ENCODE data around the gene RNF43.

Gene RNF43

GRCh38 chr17:58381124-58382035 is 36.0 kb downstream of the RNF43 start:
- DNase-seq = no peak

DNA sequence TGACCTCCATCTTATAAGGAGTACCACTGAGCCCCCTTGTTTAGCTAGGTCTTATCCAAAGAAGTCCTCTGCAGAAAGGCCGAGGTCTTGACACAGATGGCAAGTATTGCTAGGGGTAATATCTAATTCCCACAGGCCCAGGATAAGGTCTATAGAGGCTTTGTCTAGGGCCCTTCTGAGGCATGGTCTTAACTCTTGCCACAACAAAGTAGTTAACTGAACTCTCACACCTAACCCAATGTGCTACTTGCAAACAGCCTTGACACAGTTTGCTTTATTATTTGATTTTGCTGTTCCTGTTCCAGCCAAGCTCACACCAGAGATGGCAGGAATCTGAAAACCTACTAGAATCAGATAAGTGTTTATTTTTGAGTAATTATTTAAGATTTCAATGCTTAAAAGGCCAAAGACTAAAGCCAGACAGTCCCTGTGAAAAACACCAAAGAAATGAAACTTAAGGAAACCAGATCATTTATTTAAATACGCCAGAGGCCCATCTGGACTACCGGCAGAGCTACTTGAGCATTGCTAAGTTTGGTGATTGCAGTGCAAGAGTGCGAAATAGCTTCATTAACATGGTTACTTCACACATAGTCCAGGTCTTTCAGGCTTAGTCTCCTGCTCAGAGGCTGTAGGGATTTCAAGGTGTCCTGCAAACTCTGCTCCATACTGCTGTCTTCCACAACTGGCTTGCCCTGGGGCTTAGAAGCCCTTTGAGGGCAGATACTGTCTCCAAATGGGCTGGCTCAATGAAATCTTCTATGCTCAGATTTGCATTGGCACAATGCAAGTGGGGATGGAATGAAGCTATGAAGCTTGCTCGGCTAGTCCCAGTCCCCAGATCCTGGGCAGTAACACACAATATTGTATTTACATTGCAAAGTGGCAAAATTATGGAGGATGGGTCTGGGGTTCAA is 36.9 kb downstream of the RNF43 start:
- no peak for DNase-seq

GRCh38 chr17:58379511-58379824 is 37.9 kb downstream of the RNF43 start:
- DNase-seq = no peak

DNA sequence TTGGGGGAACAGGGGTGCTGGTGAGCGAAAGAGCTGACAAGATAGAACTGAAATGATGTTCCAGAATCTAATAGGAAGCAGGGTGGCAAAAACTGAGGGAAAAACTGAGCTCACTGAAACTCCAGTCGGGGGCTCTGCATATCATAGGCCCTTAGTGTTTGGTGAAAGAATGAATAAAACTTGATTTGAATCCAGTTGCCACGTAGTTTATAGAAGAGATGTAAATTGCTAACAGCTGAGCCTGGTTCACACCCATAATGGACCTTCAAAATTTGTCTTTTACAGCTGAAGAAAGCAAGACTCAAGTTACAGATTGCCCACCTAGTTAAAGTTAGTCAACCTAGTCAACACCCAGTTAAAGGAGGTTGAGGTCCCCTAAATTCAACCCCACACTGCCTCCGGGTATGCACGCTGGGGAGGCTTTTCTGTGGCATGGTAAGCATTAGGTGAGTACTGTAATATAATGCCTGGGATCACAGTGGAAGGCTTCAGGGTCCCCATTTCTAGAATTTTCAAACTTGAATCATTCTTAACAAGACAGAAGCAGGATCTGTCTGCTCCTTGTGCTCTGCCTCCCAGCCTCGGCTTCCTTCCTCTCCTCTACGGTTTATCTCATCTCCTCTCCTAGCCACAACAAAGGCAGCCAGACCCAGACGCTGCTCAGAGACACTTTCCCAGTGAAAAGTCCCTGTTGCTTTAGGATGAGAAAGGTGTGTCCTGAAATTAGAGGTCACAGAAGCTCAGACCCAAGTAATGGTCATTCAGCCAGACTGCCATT is 38.4 kb downstream of the RNF43 start:
- DNase-seq = no peak

DNA sequence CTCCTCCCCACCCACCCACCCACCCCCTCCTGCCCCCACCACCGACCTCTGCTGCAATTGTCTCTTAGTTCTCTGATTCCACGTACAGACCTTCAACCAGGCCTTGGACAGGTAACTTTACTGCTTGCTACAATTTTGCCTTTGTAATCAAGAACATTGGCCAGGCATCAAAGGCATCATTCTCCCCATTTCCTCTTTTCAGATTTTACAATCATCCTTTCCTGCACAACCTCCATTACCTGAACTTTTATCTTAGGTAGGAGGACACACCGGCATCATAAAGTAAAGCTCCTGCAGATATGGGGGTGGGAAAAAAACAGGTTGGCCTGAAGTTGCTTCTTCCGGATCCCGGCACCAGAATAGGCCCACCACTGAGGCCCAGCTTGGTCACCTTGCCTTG is 39.7 kb downstream of the RNF43 start:
- no peak for DNase-seq

- no peak for DNase-seq
Measured at GRCh38 chr17:58377093-58377601, 40.2 kb downstream of the RNF43 start.

DNA sequence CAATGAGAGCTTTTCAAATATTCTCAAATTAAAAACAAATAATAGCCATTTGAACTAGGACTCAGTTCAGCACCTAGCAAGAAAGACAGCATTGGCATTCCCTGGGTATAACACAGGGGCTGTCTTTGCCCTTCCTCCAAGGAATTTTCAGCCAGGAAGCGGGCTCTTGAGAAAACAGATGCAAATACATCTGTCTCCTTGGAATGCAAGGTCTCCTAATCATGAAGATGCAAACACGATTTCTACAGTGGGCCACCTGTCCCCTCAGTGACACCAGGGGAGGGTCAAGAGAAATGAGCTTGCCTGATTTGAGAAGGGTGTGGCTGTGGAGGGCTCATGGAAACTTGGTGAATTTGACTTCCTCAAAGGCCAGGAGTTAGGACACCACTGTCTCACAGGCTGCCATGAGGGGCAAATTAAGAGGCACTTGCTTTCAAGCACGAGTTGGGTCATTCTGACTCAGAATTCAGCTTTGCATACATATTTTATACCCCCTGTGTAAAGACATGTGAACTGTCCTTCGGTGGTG is 40.8 kb downstream of the RNF43 start:
- DNase-seq = no peak

DNA sequence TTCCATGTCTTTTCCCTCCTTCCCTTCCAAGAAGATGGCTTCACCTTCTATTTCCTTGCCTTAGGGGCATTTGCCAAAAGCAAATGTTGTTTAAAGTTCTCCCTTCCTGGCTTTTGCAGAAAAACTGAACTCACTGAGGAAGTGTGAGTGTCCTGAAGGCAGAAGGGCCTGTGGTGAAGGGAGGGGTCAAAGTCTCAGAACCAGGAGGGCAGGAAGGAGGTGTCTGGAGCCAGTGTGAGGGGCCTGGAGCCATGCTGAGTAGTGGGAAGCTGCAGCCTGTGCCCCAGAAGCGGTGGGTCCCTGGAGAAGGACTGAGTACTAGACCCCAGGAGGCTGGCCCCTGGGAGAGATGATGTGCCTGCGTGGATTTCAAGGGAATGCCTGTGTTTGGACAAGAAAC is 41.5 kb downstream of the RNF43 start:
- DNase-seq = no peak

GRCh38 chr17:58375256-58375655 is 42.1 kb downstream of the RNF43 start:
- DNase-seq = no peak

- no peak for DNase-seq
Measured at GRCh38 chr17:58373923-58374322, 43.4 kb downstream of the RNF43 start.

DNA sequence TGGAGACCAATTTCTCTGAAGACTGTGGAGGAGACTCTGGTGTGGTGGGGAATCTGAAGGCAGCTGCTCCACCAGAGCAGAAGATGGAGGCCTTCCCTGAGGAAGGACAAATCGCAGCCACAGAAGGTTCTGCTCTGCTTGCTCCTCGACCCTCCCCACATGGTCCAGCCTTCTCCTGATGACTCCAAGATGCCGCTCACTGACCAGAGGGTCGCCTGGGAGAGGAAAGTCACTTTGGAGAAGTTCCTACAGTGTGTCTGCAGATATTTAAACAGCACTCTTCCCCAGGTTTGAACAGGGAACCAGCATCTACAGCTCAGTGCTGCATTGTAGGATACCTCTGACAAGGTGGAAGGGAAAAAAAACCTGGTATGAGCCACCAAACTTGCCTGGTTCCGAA is 44.3 kb downstream of the RNF43 start:
- DNase-seq = no peak

- no peak for DNase-seq
Measured at GRCh38 chr17:58371300-58371950, 45.9 kb downstream of the RNF43 start.

DNA sequence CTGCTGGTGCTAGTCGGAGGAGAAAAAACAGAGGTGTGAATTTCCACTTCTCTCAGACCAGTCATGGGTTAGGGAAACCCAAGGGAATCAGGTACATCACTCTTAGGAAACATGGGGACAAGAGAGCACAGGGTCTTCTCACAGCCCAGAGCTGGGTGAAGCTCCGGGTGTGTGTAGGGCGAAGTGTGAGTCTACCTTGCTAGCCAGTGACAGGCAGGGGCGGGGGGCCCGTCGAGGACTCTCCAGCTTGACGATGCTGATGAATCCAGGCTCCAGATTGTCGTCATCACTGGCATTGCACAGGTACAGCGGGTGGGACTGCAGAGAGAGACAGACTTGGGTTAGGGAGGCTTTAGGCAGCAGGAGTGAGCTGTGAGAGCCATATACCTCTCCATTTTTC is 46.6 kb downstream of the RNF43 start:
- DNase-seq = no peak

GRCh38 chr17:58370309-58370708 is 47.0 kb downstream of the RNF43 start:
- no peak for DNase-seq

GRCh38 chr17:58369214-58370031 is 47.9 kb downstream of the RNF43 start:
- no peak for DNase-seq

DNA sequence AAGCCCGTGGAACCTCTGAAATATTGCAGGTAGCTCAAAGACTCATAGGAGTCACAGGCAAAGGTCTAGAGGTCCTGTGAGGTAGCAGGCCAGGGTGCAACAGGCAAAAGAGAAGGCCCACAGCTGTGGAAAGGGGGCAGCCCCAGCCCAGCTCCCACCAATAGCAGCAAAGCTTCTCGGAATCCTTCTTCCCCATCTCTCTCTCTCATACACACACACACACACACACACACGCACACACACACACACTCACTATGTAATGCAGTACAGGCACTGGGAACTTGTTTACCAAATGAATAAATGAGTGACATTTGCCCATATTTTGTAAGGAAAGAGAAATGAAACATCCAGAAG is 48.5 kb downstream of the RNF43 start:
- no peak for DNase-seq
